K562 (cell line): ENCODE measurements around the gene PLAAT3. TPM values are rescaled to one million over a fixed set of nuclear protein-coding genes. Genes with fewer than 3 reads are reported as not detected.

ENCODE experiments used
- ATAC-seq: fragments of 200-7000 bp; cut with Tn5 transposase; 3 replicates; pipeline ENCODE4 v1.9.1; 2020; ENCODE audit warnings: moderate library complexity
- BruUV-seq: library from RNA; stranded (reverse); fragments of 400-500 nt; replicated peaks from 2 replicates; lab custom pipeline; 2021; lab: Mats Ljungman, UMichigan
- CTCF ChIA-PET: fragments of 300-600 bp; formaldehyde crosslinking; extraction: SDS; loops from one replicate; lab custom pipeline; 2021; ENCODE audit warnings: low intra/inter-chr PET ratio; lab: Yijun Ruan, JAX
- POLR2A ChIA-PET: fragments of 300-600, 350-650 bp; sonication (Branson Sonifier 250); formaldehyde crosslinking; extraction: SDS; loops from one replicate; lab custom pipeline; 2021; ENCODE audit warnings: antibody characterized with exemption, inconsistent platforms; lab: Yijun Ruan, JAX
- DNase-seq, 4 experiments: peaks; one replicate each; pipeline versions ENCODE4 v3.0.0 to v3.0.0-alpha.2; 2011 to 2018; ENCODE audit warnings: low spot score in 3 of 4, mixed read lengths in 3 of 4; ENCODE audit errors: extremely low read depth in 1 of 4
- FAIRE-seq: peaks from 2 replicates; lab custom pipeline; 2011; peaks lifted over from hg19 to GRCh38; lab: Jason Lieb, UNC
- H2AFZ ChIP-seq: 2 replicates; pipeline ENCODE4 v1.6.0; 2011; ENCODE audit warnings: low read depth, low read length, control low read depth, inconsistent platforms
- H3K27ac ChIP-seq: fragments of 200-600 bp; 3 replicates; pipeline ENCODE4 v1.8.0; 2011; ENCODE audit warnings: low read depth, mild to moderate bottlenecking, control low read depth, inconsistent platforms, low read length, moderate library complexity, mixed read lengths; ENCODE audit errors: extremely low read depth
- H3K27me3 ChIP-seq, 2 experiments: fragments of 300-600 bp in 1 of 2; 2 replicates in 1 of 2; 3 replicates in 1 of 2; pipeline versions ENCODE4 v1.6.0 to v1.8.0; 2011; ENCODE audit warnings: inconsistent platforms in 2 of 2, low read length in 2 of 2, mild to moderate bottlenecking in 1 of 2, mixed read lengths in 1 of 2, moderate library complexity in 1 of 2; ENCODE audit not compliant: control insufficient read depth in 2 of 2, insufficient read depth in 2 of 2
- H3K36me3 ChIP-seq: fragments of 300-600 bp; 3 replicates; pipeline ENCODE4 v1.8.0; 2011; ENCODE audit warnings: mild to moderate bottlenecking, low read length, inconsistent platforms; ENCODE audit not compliant: control insufficient read depth, insufficient read depth
- H3K4me1 ChIP-seq, 2 experiments: fragments of 200-600 bp in 1 of 2; replicated peaks in 1 of 2; 2 replicates in 1 of 2; 3 replicates in 1 of 2; pipeline versions ENCODE4 v1.5.1 to v1.8.0; 2011; ENCODE audit warnings: inconsistent platforms in 2 of 2, low read length in 2 of 2, mild to moderate bottlenecking in 1 of 2, mixed read lengths in 1 of 2, moderate library complexity in 1 of 2; ENCODE audit not compliant: control insufficient read depth in 2 of 2, insufficient read depth in 2 of 2
- H3K4me2 ChIP-seq: 2 replicates; pipeline ENCODE4 v1.6.1; 2011; ENCODE audit warnings: low read length, control low read depth, inconsistent platforms, mixed read lengths; ENCODE audit not compliant: insufficient read depth
- H3K4me3 ChIP-seq: fragments of 200-600 bp; sonication (generic), shearing (Covaris generic); 2 replicates; pipeline ENCODE4 v1.5.1; 2016; ENCODE audit warnings: control low read depth, inconsistent platforms
- H3K79me2 ChIP-seq: fragments of 200-600 bp; 3 replicates; pipeline ENCODE4 v1.8.0; 2011; ENCODE audit warnings: low read length, inconsistent platforms; ENCODE audit not compliant: control insufficient read depth, insufficient read depth
- H3K9ac ChIP-seq, 2 experiments: 2 replicates each; pipeline versions ENCODE4 v1.6.0 to v1.6.1; 2011; ENCODE audit warnings: low read depth in 2 of 2, low read length in 2 of 2, control low read depth in 1 of 2, inconsistent platforms in 1 of 2, mild to moderate bottlenecking in 1 of 2, mixed read lengths in 1 of 2; ENCODE audit not compliant: insufficient read depth in 1 of 2
- H3K9me1 ChIP-seq: one replicate; pipeline ENCODE4 v1.6.0; 2011; ENCODE audit warnings: inconsistent platforms, mild to moderate bottlenecking, low read length, moderate library complexity; ENCODE audit not compliant: control insufficient read depth, insufficient read depth
- H3K9me3 ChIP-seq: replicated peaks from 2 replicates; pipeline ENCODE4 v1.5.1; 2011; ENCODE audit warnings: low read depth, low read length, inconsistent platforms; ENCODE audit not compliant: control insufficient read depth, insufficient read depth
- H4K20me1 ChIP-seq: replicated peaks from 2 replicates; pipeline ENCODE4 v1.6.1; 2011; ENCODE audit warnings: low read length, inconsistent platforms, mixed read lengths; ENCODE audit not compliant: control insufficient read depth, insufficient read depth
- CBFB ChIP-seq: sonication (generic); formaldehyde crosslinking; IDR thresholded peaks from 2 replicates; pipeline ENCODE4 v1.4.0; 2020; ENCODE audit warnings: mild to moderate bottlenecking, missing genetic modification reagents
- ETV1 ChIP-seq: fragments of 450-650 bp; conservative IDR thresholded peaks from 2 replicates; pipeline ENCODE4 v1.6.1; 2016; ENCODE audit warnings: missing genetic modification characterization, control low read depth, low read depth, missing compliant biosample characterization
- MEF2D ChIP-seq: conservative IDR thresholded peaks from 2 replicates; pipeline ENCODE4 v1.6.1; 2016; ENCODE audit warnings: low read depth, missing genetic modification characterization, missing compliant biosample characterization
- NONO ChIP-seq, 2 experiments: fragments of 200-400 bp in 1 of 2; fragments of 450-650 bp in 1 of 2; formaldehyde crosslinking in 1 of 2; IDR thresholded peaks; 2 replicates each; pipeline ENCODE4 v1.6.1; 2017; ENCODE audit warnings: low read depth in 2 of 2, mild to moderate bottlenecking in 2 of 2, moderate library complexity in 2 of 2, low read length in 1 of 2
- NR1H2 ChIP-seq: sonication (generic); formaldehyde crosslinking; IDR thresholded peaks from 2 replicates; pipeline ENCODE4 v1.4.0; 2020; ENCODE audit warnings: mild to moderate bottlenecking, missing genetic modification reagents
- NUFIP1 ChIP-seq: fragments of 450-650 bp; IDR thresholded peaks from 2 replicates; pipeline ENCODE4 v1.6.1; 2018; ENCODE audit not compliant: partially characterized antibody
- RBM15 ChIP-seq: fragments of 200-400 bp; formaldehyde crosslinking; IDR thresholded peaks from 2 replicates; pipeline ENCODE4 v1.6.1; 2018; ENCODE audit warnings: mild to moderate bottlenecking, low read length, moderate library complexity; ENCODE audit not compliant: insufficient read depth
- RFX1 ChIP-seq: fragments of 450-650 bp; IDR thresholded peaks from 2 replicates; pipeline ENCODE4 v1.6.1; 2016; ENCODE audit warnings: mild to moderate bottlenecking, moderate library complexity
- RNF2 ChIP-seq: sonication (generic); IDR thresholded peaks from 2 replicates; pipeline ENCODE4 v1.6.1; 2016
- RREB1 ChIP-seq: fragments of 250-450 bp; sonication (Bioruptor Pico); IDR thresholded peaks from 2 replicates; pipeline ENCODE4 v1.4.0; 2020
- SIN3B ChIP-seq: fragments of 450-650 bp; IDR thresholded peaks from 2 replicates; pipeline ENCODE4 v1.6.1; 2017; ENCODE audit warnings: low read depth, mild to moderate bottlenecking, moderate library complexity
- TAF7 ChIP-seq: fragments of 450-650 bp; IDR thresholded peaks from 2 replicates; pipeline ENCODE4 v1.6.1; 2016; ENCODE audit warnings: missing genetic modification characterization, missing compliant biosample characterization
- TFE3 ChIP-seq: fragments of 450-650 bp; formaldehyde crosslinking; IDR thresholded peaks from 2 replicates; pipeline ENCODE4 v1.4.0; 2020; ENCODE audit warnings: mild to moderate bottlenecking, mixed read lengths
- ZNF212 ChIP-seq: fragments of 450-650 bp; formaldehyde crosslinking; IDR thresholded peaks from 2 replicates; pipeline ENCODE4 v1.4.0; 2020; ENCODE audit warnings: mild to moderate bottlenecking
- ZNF354B ChIP-seq: fragments of 250-450 bp; sonication (Bioruptor Pico); IDR thresholded peaks from 2 replicates; pipeline ENCODE4 v1.4.0; 2020
- ZNF551 ChIP-seq: fragments of 250-450 bp; sonication (Bioruptor Pico); IDR thresholded peaks from 2 replicates; pipeline ENCODE4 v1.5.0; 2021; ENCODE audit warnings: mild to moderate bottlenecking, moderate library complexity
- ZNF668 ChIP-seq: fragments of 250-450 bp; sonication (Bioruptor Pico); IDR thresholded peaks from 2 replicates; pipeline ENCODE4 v1.8.0; 2022; ENCODE audit warnings: mild to moderate bottlenecking, inconsistent platforms
- WGBS: fragments of 100-300 bp; shearing (Covaris generic); methylation state at CpG from one replicate; pipeline ENCODE4 v1.1.6; 2016; ENCODE audit warnings: low coverage, mixed read lengths; ENCODE audit not compliant: insufficient coverage; ENCODE audit errors: missing lambda C conversion rate; 5-methylcytosine and 5-hydroxymethylcytosine counted together
- in situ Hi-C: fragments of 300-500 bp; cut with MboI; formaldehyde crosslinking; loops from 4 replicates; pipeline ENCODE4 v1.15.0; 2018; ENCODE audit warnings: inconsistent platforms, mixed read lengths
- intact Hi-C: fragments of 100-400 bp; cut with micrococcal nuclease; formaldehyde crosslinking; loops from 2 replicates; pipeline ENCODE4 v1.14.2; 2022
- polyA plus RNA-seq, 8 experiments: library from polyadenylated mRNA; depleted of rRNA in 4 of 8; stranded (reverse) in 5 of 8; unstranded in 3 of 8; fragments of >200 nt; fragmentation: Nextera tagmentation in 2 of 8; fragmentation: Illumina TruSeq in 1 of 8; extraction: Ambion mirVana in 2 of 8; extraction: Trizol in 1 of 8; gene quantifications; 2 replicates each; pipeline versions ENCODE4 v1.2.1 to v1.2.3, GENCODE V29; 2011 to 2014; ENCODE audit warnings: inconsistent platforms in 1 of 8, missing spikeins in 1 of 8
- total RNA-seq, 7 experiments: library from RNA; depleted of rRNA in 6 of 7; stranded (reverse); fragments of >200 nt in 6 of 7; fragmentation: Illumina TruSeq in 2 of 7; extraction: Trizol in 2 of 7; gene quantifications; 2 replicates each; pipeline versions ENCODE4 v1.2.1 to v1.2.3, GENCODE V29; 2011 to 2021; ENCODE audit warnings: low replicate concordance in 1 of 7

PLAAT3 gene
- total and polyA plus RNA-seq, 9 of the 15 experiments (the other 6 are each of a cell fraction or from before 2014, with no cell fraction given): 0.80 to 2.7 (median 1.4) TPM

- in situ Hi-C loops: no loop called here
- FAIRE-seq: no peak
- Histone ChIP-seq H3K4me1 (no peaks in the 10 kb centered on the region; a peak in 2 of 5 replicates), H4K20me1 (no peaks in the 10 kb centered on the region), H3K36me3 (no peaks in the 10 kb centered on the region), H3K4me3 (no peak overlapping the region), H3K27ac (no peak overlapping the region), H3K27me3 (peaks cover 0 to 4% of the 10 kb centered on the region in 2 experiments; a peak in 1 of 5 replicates), H3K9ac (no peak overlapping the region)
- POLR2A ChIA-PET: no interaction called here
- no TSS peak for BruUV-seq
- 26% methylated on average over 4 of the region's 4 CpGs for WGBS
- TF ChIP-seq TAF7 (tag): no peak
- TF ChIP-seq RFX1: no peak
- no peak for TF ChIP-seq NR1H2 (CRISPR knock-in tag)
- TF ChIP-seq RBM15: no peak
- no peak for TF ChIP-seq NUFIP1
- no peak for TF ChIP-seq NONO (IDR thresholded peaks at IDR 0.05; ENCODE audit: low read depth in 2 of 2, low read length in 1 of 2)
- TF ChIP-seq RREB1: no peak
- TF ChIP-seq ZNF668 (CRISPR knock-in tag): no peak
- no peak for TF ChIP-seq CBFB (CRISPR knock-in tag)
- no peak for TF ChIP-seq MEF2D (tag)
- no peak for TF ChIP-seq ZNF212
- no peak for TF ChIP-seq RNF2
- TF ChIP-seq ETV1 (tag): no peak
- no peak for TF ChIP-seq SIN3B
- TF ChIP-seq ZNF354B (CRISPR knock-in tag): no peak
- no peak for TF ChIP-seq TFE3 (CRISPR knock-in tag)
- TF ChIP-seq ZNF551 (CRISPR knock-in tag): no peak
- TF ChIP-seq, all 486 proteins: peak for 0
- DNase-seq (no peak), ATAC-seq (no peak; the same call in 2 of the 3 replicates)
- Histone ChIP-seq H3K9me3 (no peaks in the 10 kb centered on the region), H2AFZ (no peak overlapping the region), H3K79me2 (no peaks in the 10 kb centered on the region), H3K4me2 (no peak overlapping the region), H3K9me1 (no peaks in the 10 kb centered on the region)
- CTCF ChIA-PET: interaction anchor here (0.6 kb wide), 1 partner anchor 107 kb away, joined by 3 read pairs; the partner anchor contains the start of gene PLAAT5
- intact Hi-C loops: no loop called here
Observed at GRCh38 chr11:63598556-63598955, 15.7 kb downstream of the PLAAT3 start.
